COLO668 (cell line): ENCODE data around the gene TMLHE.
"Not testable (repeated sequence)": the region's sequence is repeated elsewhere in the genome, so short reads cannot be mapped to it uniquely, and the experiment has no call there.

Source experiments
- DNase-seq: peaks from one replicate; lab custom pipeline; 2025; ENCODE audit not compliant: unreplicated experiment; lab: John Stamatoyannopoulos, UW

TMLHE gene

DNA sequence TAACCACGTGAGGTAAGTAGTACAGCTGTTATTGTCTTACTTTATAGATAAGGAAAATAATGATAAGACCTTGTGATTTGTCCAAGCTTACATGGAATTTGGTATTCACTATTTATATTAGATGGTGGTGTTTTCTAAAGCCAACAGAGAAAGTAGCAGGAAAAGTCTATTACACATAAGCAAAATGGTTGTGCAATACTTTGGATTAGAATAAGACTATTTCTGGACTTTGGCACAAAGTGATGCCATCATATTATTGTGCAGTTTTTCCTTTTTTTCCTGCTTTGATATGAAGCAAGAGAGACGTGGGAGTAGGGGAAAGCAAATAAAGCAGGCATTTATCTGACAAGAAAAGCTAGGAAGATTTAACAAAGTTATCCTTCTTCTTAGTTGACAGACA is 117.6 kb downstream of the TMLHE start:
- not testable (repeated sequence) for DNase-seq

DNA sequence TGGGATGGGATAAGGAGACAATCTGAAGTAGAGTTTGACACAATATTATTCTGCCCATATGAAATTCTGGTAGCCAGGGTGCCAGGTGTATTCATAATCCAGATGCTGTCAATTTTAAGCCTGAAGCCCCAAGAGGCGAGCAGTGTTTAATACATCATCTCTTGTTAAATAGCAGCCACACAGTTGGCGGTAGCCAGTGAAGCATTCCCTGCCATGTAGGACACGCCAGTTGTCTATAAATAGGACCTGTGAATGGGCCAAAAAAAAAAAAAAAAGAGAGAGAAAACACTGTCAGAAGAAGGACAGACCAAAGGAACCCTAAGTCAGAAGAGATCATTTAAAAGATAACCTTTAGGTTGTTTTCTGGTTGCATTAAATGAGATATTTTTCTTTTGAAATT is 121.3 kb downstream of the TMLHE start:
- not testable (repeated sequence) for DNase-seq

DNA sequence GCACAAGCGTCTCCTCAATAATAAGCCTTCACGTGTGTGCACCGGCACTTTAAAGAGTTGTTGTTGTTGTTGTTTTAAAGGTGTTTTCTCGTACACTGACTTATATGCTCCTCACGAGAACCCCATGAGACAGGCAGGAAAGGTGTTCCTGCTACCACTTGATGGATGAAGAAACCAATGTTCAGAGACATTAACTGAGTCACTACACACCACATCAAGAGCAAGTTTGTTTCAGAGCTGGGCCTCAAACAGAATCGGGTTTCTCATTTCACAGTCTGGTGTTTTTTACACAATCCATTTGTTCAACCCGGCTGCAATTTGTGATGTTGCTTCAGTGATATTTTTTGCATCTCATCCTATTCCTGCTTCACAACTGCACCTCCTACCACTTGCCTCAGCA is 135.6 kb downstream of the TMLHE start:
- DNase-seq: not testable (repeated sequence)

DNA sequence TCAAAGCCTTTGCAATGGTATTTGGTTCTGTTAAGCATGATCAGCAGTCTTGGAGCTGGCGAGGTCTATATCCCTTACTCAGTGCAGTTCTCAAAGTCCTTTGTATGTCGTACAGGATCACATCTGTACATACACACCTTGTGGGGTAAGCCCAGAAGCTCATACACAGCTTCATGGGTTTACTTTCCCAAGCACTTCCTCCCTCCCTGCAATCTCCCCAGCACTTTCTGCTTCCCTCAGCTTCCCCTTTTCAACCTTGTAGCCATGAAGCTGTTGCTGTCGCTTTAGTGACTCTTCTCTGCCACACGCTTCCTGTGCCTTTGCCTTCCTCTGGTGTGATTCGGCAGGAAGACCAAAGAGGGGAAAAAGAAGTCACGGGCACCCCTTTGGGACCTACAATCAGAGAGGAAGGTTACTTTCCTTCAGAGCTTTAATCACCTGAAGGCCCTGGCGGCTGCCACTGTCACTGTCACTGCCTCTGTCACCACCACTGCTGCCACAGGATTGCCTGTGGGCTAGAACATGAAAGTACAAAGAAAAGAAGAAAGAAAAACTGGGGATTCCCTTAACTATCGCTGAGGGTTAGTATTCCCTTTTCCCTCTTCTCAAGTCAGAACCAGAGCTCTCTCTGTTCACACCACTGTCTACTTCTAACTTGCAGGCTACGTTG is 146.3 kb downstream of the TMLHE start:
- not testable (repeated sequence) for DNase-seq

DNA sequence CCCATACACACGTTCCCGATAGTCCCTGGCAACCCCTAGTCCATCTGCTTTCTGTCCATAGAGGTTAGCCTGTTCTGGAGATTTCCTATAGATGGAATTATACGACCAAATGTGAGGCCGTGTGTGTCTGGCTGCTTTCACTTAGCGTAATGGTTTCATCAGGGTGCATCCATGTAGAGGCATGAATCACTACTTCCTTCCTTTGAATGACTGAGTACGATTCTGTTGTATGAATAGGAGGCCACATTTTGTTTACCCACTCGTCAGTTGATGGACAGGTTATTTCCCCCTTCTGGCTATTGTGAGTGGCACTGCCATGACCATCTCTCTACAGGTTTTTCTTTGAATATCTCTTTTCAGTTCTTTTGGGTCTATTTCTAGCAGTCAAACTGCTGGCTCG is 152.3 kb downstream of the TMLHE start:
- DNase-seq: not testable (repeated sequence)

DNA sequence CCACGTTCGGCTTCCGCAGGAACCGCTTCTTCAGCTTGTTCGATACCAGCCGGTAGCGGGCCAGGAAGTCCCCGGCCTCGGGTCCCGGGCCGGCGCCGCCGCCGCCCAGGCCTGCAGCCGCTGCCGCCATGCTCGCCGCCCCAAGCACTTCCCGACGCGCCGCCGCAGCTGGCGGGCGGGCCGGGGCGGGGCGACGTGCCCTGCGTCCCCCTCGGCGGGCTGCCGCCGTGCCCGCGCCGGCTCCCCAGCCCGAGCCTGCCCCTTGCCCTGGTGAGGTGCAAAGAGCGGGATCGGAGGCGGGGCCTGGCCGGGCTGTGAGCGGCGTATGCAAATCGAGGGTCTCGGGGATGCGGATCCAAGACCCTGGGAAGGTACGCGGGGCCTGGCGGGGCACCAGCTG is 154.3 kb downstream of the TMLHE start, which contains the start of gene F8A3:
F8A3 (minus strand) TSS at position 150 of the 400 bp plus-strand sequence; CDS start at position 130, 20 bp downstream.
- not testable (repeated sequence) for DNase-seq

DNA sequence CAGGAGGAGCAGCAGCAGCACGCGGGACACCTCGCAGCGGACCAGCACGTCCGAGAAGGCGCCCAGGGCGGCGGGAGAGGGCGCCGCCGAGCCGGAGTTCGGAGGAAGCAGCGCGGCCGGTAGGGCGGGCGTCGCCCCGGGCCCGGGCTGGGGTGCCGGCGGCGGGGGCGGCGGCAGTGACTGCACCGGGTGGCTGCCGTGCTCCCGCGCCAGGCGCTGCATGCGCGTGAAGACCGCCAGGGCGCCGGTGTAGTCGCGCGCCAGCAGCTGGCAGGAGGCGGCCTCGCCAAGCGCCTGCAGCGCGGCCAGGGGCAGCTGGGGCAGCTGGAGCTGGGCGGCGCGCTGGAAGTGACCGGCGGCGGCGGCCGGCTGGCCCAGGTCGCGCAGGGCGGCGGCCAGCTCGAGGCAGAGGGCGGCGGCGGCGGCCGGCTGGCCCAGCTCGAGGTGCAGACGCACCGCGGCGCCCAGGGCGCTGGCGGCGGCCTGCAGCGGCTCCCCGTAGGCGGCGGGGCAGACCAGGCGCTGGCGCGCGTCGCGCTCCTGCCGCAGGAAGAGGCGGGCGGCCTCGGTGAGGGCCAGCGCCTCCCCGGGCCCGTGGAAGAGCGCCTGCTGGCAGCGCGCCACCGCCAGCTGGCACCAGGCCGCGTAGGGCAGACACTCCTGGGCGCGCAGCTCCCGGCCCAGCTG is 154.8 kb downstream of the TMLHE start:
- DNase-seq: not testable (repeated sequence)

DNA sequence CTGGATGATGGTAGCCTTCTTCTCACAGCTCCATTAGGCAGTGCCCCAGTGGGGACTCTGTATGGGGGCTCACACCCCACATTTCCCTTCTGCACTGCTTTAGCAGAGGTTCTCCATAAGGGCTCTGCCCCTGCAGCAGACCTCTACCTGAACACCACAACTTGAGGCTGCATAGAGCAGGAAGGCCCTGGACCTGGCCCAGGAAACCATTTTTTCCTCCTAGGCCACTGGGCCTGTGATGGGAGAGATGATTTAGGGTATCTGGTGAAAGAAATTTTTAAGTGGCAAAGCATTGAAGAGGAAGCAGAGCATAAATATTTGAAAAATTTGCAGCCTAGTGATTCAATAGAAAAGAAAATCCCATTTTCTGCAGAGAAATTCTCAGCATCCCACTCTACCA is 171.7 kb downstream of the TMLHE start:
- DNase-seq: no peak
